Astrocyte (in vitro differentiated cells and primary cell): ENCODE results near the gene CHN2.

Experiments used
- CTCF ChIP-seq: IDR thresholded peaks from 2 replicates; pipeline ENCODE4 v1.5.1; 2011; ENCODE audit warnings: low read depth, mild to moderate bottlenecking, inconsistent platforms, low read length, moderate library complexity; ENCODE audit not compliant: insufficient read depth
- EZH2 ChIP-seq: IDR thresholded peaks from 2 replicates; pipeline ENCODE4 v1.6.1; 2012; ENCODE audit warnings: mild to moderate bottlenecking, low read length, inconsistent platforms; ENCODE audit not compliant: insufficient read depth

- TF ChIP-seq CTCF (no peak), EZH2 (no peak)
Observed at GRCh38 chr7:29322023-29322712, 127.6 kb downstream of the CHN2 start.
